GM12878 (cell line): ENCODE measurements around the gene WDTC1.

Experiments
- BCLAF1 ChIP-seq: fragments of 450-650 bp; IDR thresholded peaks from 2 replicates; pipeline ENCODE4 v1.6.1; 2017; ENCODE audit warnings: antibody characterized with exemption, mild to moderate bottlenecking, moderate library complexity
- CBX5 ChIP-seq: sonication (generic); IDR thresholded peaks from 2 replicates; pipeline ENCODE4 v1.6.1; 2016; ENCODE audit warnings: low read depth, moderate library complexity, mild to moderate bottlenecking, inconsistent platforms
- HDAC6 ChIP-seq: fragments of 200-600 bp; sonication (generic); IDR thresholded peaks from one replicate; pipeline ENCODE4 v1.8.0; 2017; ENCODE audit warnings: antibody characterized with exemption; ENCODE audit not compliant: unreplicated experiment
- JUND ChIP-seq: IDR thresholded peaks from 2 replicates; pipeline ENCODE4 v1.6.1; 2012; ENCODE audit warnings: low read depth, mild to moderate bottlenecking, low read length, improper control_type of control experiment, moderate library complexity
- POLR2A ChIP-seq: IDR thresholded peaks from 2 replicates; pipeline ENCODE4 v1.6.1; 2011; ENCODE audit warnings: low read depth, mild to moderate bottlenecking, low read length
- POLR2AphosphoS2 ChIP-seq: IDR thresholded peaks from 2 replicates; pipeline ENCODE4 v1.6.1; 2011; ENCODE audit warnings: low read depth, mild to moderate bottlenecking, low read length, improper control_type of control experiment, moderate library complexity
- RAD51 ChIP-seq: fragments of 450-650 bp; IDR thresholded peaks from 2 replicates; pipeline ENCODE4 v1.6.1; 2016; ENCODE audit warnings: moderate library complexity, mild to moderate bottlenecking, inconsistent platforms
- WRNIP1 ChIP-seq: IDR thresholded peaks from 2 replicates; pipeline ENCODE4 v1.6.1; 2011; ENCODE audit warnings: low read depth, low read length, improper control_type of control experiment, borderline replicate concordance
- TF ChIP-seq, protein P1 (sequence below), 3 experiments: IDR thresholded peaks in 2 of 3; conservative IDR thresholded peaks in 1 of 3; 2 replicates each; pipeline ENCODE4 v1.5.1; 2011; ENCODE audit warnings: low read depth in 3 of 3, low read length in 3 of 3, mild to moderate bottlenecking in 3 of 3, control low read depth in 2 of 3, moderate library complexity in 2 of 3, inconsistent platforms in 1 of 3, mixed read lengths in 1 of 3; ENCODE audit not compliant: control insufficient read depth in 2 of 3, insufficient read depth in 1 of 3; ENCODE audit errors: extremely low read depth in 1 of 3
- TF ChIP-seq, protein P2 (sequence below): IDR thresholded peaks from 2 replicates; pipeline ENCODE4 v1.6.1; 2012; ENCODE audit warnings: low read depth, low read length, improper control_type of control experiment

DNA sequence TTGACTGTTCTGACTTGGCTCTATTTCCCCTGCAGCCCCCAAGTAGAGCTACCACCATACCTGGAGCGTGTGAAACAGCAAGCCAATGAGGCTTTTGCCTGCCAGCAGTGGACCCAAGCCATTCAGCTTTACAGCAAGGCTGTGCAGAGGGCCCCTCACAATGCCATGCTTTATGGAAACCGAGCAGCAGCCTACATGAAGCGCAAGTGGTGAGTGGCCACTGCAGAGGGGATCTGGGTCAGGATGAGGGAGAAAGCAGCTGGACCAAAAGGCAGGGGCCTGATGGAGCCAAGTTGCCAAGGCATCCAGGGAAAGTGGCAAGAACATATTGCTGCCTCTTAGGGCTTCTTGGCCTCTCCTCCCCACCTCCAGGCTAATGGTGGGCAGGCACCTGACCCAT lies 63.5 kb downstream of the WDTC1 start:
- TF ChIP-seq, protein P1, sequence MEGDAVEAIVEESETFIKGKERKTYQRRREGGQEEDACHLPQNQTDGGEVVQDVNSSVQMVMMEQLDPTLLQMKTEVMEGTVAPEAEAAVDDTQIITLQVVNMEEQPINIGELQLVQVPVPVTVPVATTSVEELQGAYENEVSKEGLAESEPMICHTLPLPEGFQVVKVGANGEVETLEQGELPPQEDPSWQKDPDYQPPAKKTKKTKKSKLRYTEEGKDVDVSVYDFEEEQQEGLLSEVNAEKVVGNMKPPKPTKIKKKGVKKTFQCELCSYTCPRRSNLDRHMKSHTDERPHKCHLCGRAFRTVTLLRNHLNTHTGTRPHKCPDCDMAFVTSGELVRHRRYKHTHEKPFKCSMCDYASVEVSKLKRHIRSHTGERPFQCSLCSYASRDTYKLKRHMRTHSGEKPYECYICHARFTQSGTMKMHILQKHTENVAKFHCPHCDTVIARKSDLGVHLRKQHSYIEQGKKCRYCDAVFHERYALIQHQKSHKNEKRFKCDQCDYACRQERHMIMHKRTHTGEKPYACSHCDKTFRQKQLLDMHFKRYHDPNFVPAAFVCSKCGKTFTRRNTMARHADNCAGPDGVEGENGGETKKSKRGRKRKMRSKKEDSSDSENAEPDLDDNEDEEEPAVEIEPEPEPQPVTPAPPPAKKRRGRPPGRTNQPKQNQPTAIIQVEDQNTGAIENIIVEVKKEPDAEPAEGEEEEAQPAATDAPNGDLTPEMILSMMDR (IDR thresholded peaks at IDR 0.05 in 2 of 3, conservative IDR thresholded peaks at IDR 0.05 in 1 of 3; ENCODE audit: control insufficient read depth in 2 of 3, extremely low read depth in 1 of 3, insufficient read depth in 1 of 3, low read depth in 3 of 3, low read length in 3 of 3) = no peak
- no peak for TF ChIP-seq JUND
- TF ChIP-seq POLR2A = no peak
- TF ChIP-seq, protein P2, sequence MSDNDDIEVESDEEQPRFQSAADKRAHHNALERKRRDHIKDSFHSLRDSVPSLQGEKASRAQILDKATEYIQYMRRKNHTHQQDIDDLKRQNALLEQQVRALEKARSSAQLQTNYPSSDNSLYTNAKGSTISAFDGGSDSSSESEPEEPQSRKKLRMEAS = no peak
- no peak for TF ChIP-seq POLR2AphosphoS2
- TF ChIP-seq BCLAF1 = no peak
- no peak for TF ChIP-seq CBX5
- no peak for TF ChIP-seq RAD51
- TF ChIP-seq WRNIP1 = no peak
- TF ChIP-seq HDAC6 = no peak
